A549 (cell line): Measurements from ENCODE around the gene PPP2R5C. TPM values are rescaled to one million over a fixed set of nuclear protein-coding genes. Genes with fewer than 3 reads are reported as not detected.

Source experiments
- ATAC-seq, 2 experiments: fragments of 200-7000 bp in 1 of 2; fragments of >200 bp in 1 of 2; cut with Nextera tagmentation in 1 of 2; cut with Tn5 transposase in 1 of 2; 3 replicates each; pipeline versions ENCODE4 v1.8.0 to v1.9.1; 2018 to 2020; ENCODE audit warnings: mild to moderate bottlenecking in 1 of 2, moderate library complexity in 1 of 2
- CTCF ChIA-PET: fragments of 300-600 bp; sonication (Branson Sonifier 250); formaldehyde crosslinking; extraction: SDS; loops from one replicate; lab custom pipeline; 2021; ENCODE audit warnings: antibody characterized with exemption, inconsistent platforms; lab: Yijun Ruan, JAX
- POLR2A ChIA-PET: fragments of 350-600 bp; formaldehyde crosslinking; extraction: SDS; loops from one replicate; lab custom pipeline; 2021; ENCODE audit warnings: antibody characterized with exemption, inconsistent platforms; lab: Yijun Ruan, JAX
- DNase-seq, 2 experiments: peaks; one replicate each; pipeline versions ENCODE4 v3.0.0 to v3.0.0-alpha.2; 2011 to 2016; ENCODE audit warnings: low read depth in 1 of 2, low spot score in 1 of 2
- FAIRE-seq: peaks from 2 replicates; lab custom pipeline; 2011; peaks lifted over from hg19 to GRCh38; lab: Jason Lieb, UNC
- H3K27ac ChIP-seq, 2 experiments: fragments of >200 bp; sonication (Bioruptor Twin); formaldehyde crosslinking; 3 replicates each; pipeline ENCODE4 v1.5.1; 2016 to 2017
- H3K4me1 ChIP-seq: fragments of >200 bp; sonication (Bioruptor Twin); formaldehyde crosslinking; 3 replicates; pipeline ENCODE4 v1.6.1; 2016
- H3K4me2 ChIP-seq: fragments of >200 bp; sonication (Bioruptor Twin); formaldehyde crosslinking; 3 replicates; pipeline ENCODE4 v1.6.1; 2016
- H3K4me3 ChIP-seq: fragments of >200 bp; sonication (Bioruptor Twin); formaldehyde crosslinking; 3 replicates; pipeline ENCODE4 v1.5.1; 2016
- H3K9me3 ChIP-seq: fragments of >200 bp; sonication (Bioruptor Twin); formaldehyde crosslinking; 3 replicates; pipeline ENCODE4 v1.6.1; 2016
- CBX2 ChIP-seq: fragments of 200-600 bp; sonication (generic); IDR thresholded peaks from 2 replicates; pipeline ENCODE4 v1.6.1; 2016; ENCODE audit warnings: low read depth, mild to moderate bottlenecking, borderline replicate concordance
- CHD2 ChIP-seq: fragments of 150-350 bp; IDR thresholded peaks from 2 replicates; pipeline ENCODE4 v1.6.1; 2014; ENCODE audit warnings: low read length; ENCODE audit not compliant: partially characterized antibody
- CHD4 ChIP-seq: fragments of 200-600 bp; sonication (generic); IDR thresholded peaks from 2 replicates; pipeline ENCODE4 v1.6.1; 2016; ENCODE audit warnings: antibody characterized with exemption, mild to moderate bottlenecking, borderline replicate concordance
- EHMT2 ChIP-seq: fragments of 200-600 bp; sonication (generic); IDR thresholded peaks from 2 replicates; pipeline ENCODE4 v1.6.1; 2016; ENCODE audit warnings: antibody characterized with exemption, low read depth, mild to moderate bottlenecking, moderate library complexity
- ESRRA ChIP-seq: fragments of 150-350 bp; IDR thresholded peaks from 2 replicates; pipeline ENCODE4 v1.6.1; 2014; ENCODE audit warnings: mild to moderate bottlenecking, low read length, borderline replicate concordance
- FOSB ChIP-seq: fragments of 250-450 bp; sonication (Bioruptor Pico); IDR thresholded peaks from 2 replicates; pipeline ENCODE4 v1.5.0; 2020; ENCODE audit warnings: mild to moderate bottlenecking, moderate library complexity
- GATA3 ChIP-seq: IDR thresholded peaks from 2 replicates; pipeline ENCODE4 v1.6.1; 2012; ENCODE audit warnings: borderline replicate concordance
- HOXA7 ChIP-seq: fragments of 250-450 bp; sonication (Bioruptor Pico); IDR thresholded peaks from 2 replicates; pipeline ENCODE4 v1.5.0; 2020; ENCODE audit warnings: mild to moderate bottlenecking, moderate library complexity
- HOXB5 ChIP-seq: fragments of 250-450 bp; sonication (Bioruptor Pico); IDR thresholded peaks from 2 replicates; pipeline ENCODE4 v1.5.0; 2020; ENCODE audit warnings: mild to moderate bottlenecking, moderate library complexity
- KDM1A ChIP-seq: fragments of 200-600 bp; sonication (generic); IDR thresholded peaks from 2 replicates; pipeline ENCODE4 v1.6.1; 2016; ENCODE audit warnings: low read depth, mild to moderate bottlenecking
- NFE2L2 ChIP-seq: fragments of 150-350 bp; conservative IDR thresholded peaks from 2 replicates; pipeline ENCODE4 v1.6.1; 2014; ENCODE audit warnings: low read length
- POLR2A ChIP-seq: IDR thresholded peaks from 2 replicates; pipeline ENCODE4 v1.6.1; 2012; ENCODE audit warnings: mild to moderate bottlenecking, low read length
- RAD21 ChIP-seq, 2 experiments: fragments of >200 bp in 1 of 2; sonication (Bioruptor Twin) in 1 of 2; formaldehyde crosslinking in 1 of 2; IDR thresholded peaks in 1 of 2; conservative IDR thresholded peaks in 1 of 2; 2 replicates in 1 of 2; 3 replicates in 1 of 2; pipeline ENCODE4 v1.6.1; 2012 to 2018; ENCODE audit warnings: inconsistent platforms in 1 of 2
- RCOR1 ChIP-seq: fragments of 150-350 bp; IDR thresholded peaks from 2 replicates; pipeline ENCODE4 v1.6.1; 2014; ENCODE audit warnings: antibody characterized with exemption, low read length, low read depth
- SMC3 ChIP-seq: fragments of >200 bp; sonication (Bioruptor Twin); formaldehyde crosslinking; IDR thresholded peaks from 3 replicates; pipeline ENCODE4 v1.6.1; 2018; ENCODE audit warnings: inconsistent platforms
- SREBF2 ChIP-seq: fragments of 450-650 bp; IDR thresholded peaks from 2 replicates; pipeline ENCODE4 v1.6.1; 2014; ENCODE audit warnings: mild to moderate bottlenecking, moderate library complexity
- ZC3H11A ChIP-seq: fragments of 450-650 bp; IDR thresholded peaks from 2 replicates; pipeline ENCODE4 v1.6.1; 2014; ENCODE audit warnings: antibody characterized with exemption, mild to moderate bottlenecking
- ZNF302 ChIP-seq: fragments of 250-450 bp; sonication (Bioruptor Pico); IDR thresholded peaks from 2 replicates; pipeline ENCODE4 v1.9.0; 2021; ENCODE audit warnings: inconsistent platforms, mild to moderate bottlenecking, moderate library complexity
- ZSCAN20 ChIP-seq: fragments of 250-450 bp; sonication (Bioruptor Pico); IDR thresholded peaks from 2 replicates; pipeline ENCODE4 v1.8.0; 2022; ENCODE audit warnings: mild to moderate bottlenecking, moderate library complexity
- WGBS: methylation state at CpG from one replicate; pipeline ENCODE4 v1.1.6; 2017; ENCODE audit errors: missing lambda C conversion rate; 5-methylcytosine and 5-hydroxymethylcytosine counted together
- polyA plus RNA-seq, 4 experiments: library from polyadenylated mRNA; depleted of rRNA in 3 of 4; stranded (reverse); fragments of >200 nt; fragmentation: RNase III in 1 of 4; extraction: RNeasy Plus Mini Kit Qiagen cat#74134 plus additional on column Dnase treatment in 1 of 4; gene quantifications; 2 replicates in 3 of 4; 3 replicates in 1 of 4; pipeline ENCODE4 v1.2.3, GENCODE V29; 2011 to 2017
- TF ChIP-seq, protein P1 (sequence below): fragments of >200 bp; sonication (Bioruptor Twin); formaldehyde crosslinking; IDR thresholded peaks from 3 replicates; pipeline ENCODE4 v1.6.1; 2016
- TF ChIP-seq, protein P2 (sequence below): fragments of >200 bp; sonication (Bioruptor Twin); formaldehyde crosslinking; IDR thresholded peaks from 3 replicates; pipeline ENCODE4 v1.5.1; 2016
- TF ChIP-seq, protein P3 (sequence below): fragments of 450-650 bp; IDR thresholded peaks from 2 replicates; pipeline ENCODE4 v1.6.1; 2014; ENCODE audit warnings: antibody characterized with exemption
- TF ChIP-seq, protein P4 (sequence below): fragments of 250-450 bp; sonication (Bioruptor Pico); IDR thresholded peaks from 2 replicates; pipeline ENCODE4 v1.5.0; 2021; ENCODE audit warnings: mild to moderate bottlenecking, moderate library complexity, borderline replicate concordance
- TF ChIP-seq, protein P5 (sequence below): IDR thresholded peaks from 2 replicates; pipeline ENCODE4 v1.6.1; 2012; ENCODE audit warnings: low read depth, borderline replicate concordance

Gene PPP2R5C
- polyA plus RNA-seq, 2 of the 4 experiments (the other 2 are of a cell fraction) = 74.8 to 150 TPM

DNA sequence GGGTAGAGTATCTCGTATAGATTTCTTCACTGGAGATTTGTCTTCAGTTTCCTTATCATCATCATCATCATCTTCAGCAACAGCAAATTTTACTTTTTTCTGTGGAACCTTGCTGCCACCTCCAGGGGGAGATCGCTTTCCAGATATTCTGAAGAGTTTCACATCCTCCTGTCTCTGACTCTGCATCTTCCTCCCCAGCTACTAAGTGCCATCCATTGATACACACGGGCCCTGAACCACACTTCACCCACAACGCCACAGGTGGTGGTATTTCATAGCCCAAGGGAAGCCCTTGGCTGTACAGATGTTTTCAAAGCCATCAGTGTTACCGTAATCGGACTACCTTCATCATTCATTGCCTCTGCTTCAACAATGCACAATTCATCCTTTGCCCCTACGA lies 82.2 kb downstream of the PPP2R5C start:
- Histone ChIP-seq H3K9me3 (no peaks in the 10 kb centered on the region), H3K4me1 (no peaks in the 10 kb centered on the region), H3K4me3 (no peak overlapping the region), H3K4me2 (no peak overlapping the region), H3K27ac (no peak overlapping the region)
- DNase-seq (peak in 1 of 2 experiments; percentile 24), FAIRE-seq (no peak), ATAC-seq (peak in 1 of 2 experiments; percentile 48; a peak in 2 of 6 replicates)
- TF ChIP-seq HOXB5 (CRISPR knock-in tag) (no peak), CHD2 (no peak), ZSCAN20 (no peak), ZNF302 (CRISPR knock-in tag) (no peak), SMC3 (peak; percentile 31; the same call in 1 of the 3 replicates), HOXA7 (no peak), RAD21 (conservative IDR thresholded peaks at IDR 0.05 in 1 of 2, IDR thresholded peaks at IDR 0.05 in 1 of 2) (peak; percentile 41 to 49; a peak in 3 of 5 replicates), RCOR1 (no peak), NFE2L2 (no peak), CHD4 (no peak), SREBF2 (no peak), POLR2A (no peak), CBX2 (no peak), FOSB (CRISPR knock-in tag) (no peak), EHMT2 (no peak), KDM1A (no peak), ESRRA (no peak), GATA3 (peak; percentile 32; the same call in 1 of the 2 replicates), ZC3H11A (no peak)
- TF ChIP-seq, protein P1, sequence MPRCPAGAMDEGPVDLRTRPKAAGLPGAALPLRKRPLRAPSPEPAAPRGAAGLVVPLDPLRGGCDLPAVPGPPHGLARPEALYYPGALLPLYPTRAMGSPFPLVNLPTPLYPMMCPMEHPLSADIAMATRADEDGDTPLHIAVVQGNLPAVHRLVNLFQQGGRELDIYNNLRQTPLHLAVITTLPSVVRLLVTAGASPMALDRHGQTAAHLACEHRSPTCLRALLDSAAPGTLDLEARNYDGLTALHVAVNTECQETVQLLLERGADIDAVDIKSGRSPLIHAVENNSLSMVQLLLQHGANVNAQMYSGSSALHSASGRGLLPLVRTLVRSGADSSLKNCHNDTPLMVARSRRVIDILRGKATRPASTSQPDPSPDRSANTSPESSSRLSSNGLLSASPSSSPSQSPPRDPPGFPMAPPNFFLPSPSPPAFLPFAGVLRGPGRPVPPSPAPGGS = no peak
- TF ChIP-seq, protein P2, sequence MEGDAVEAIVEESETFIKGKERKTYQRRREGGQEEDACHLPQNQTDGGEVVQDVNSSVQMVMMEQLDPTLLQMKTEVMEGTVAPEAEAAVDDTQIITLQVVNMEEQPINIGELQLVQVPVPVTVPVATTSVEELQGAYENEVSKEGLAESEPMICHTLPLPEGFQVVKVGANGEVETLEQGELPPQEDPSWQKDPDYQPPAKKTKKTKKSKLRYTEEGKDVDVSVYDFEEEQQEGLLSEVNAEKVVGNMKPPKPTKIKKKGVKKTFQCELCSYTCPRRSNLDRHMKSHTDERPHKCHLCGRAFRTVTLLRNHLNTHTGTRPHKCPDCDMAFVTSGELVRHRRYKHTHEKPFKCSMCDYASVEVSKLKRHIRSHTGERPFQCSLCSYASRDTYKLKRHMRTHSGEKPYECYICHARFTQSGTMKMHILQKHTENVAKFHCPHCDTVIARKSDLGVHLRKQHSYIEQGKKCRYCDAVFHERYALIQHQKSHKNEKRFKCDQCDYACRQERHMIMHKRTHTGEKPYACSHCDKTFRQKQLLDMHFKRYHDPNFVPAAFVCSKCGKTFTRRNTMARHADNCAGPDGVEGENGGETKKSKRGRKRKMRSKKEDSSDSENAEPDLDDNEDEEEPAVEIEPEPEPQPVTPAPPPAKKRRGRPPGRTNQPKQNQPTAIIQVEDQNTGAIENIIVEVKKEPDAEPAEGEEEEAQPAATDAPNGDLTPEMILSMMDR = peak; percentile 29; the same call in 2 of the 3 replicates
- TF ChIP-seq, protein P3, sequence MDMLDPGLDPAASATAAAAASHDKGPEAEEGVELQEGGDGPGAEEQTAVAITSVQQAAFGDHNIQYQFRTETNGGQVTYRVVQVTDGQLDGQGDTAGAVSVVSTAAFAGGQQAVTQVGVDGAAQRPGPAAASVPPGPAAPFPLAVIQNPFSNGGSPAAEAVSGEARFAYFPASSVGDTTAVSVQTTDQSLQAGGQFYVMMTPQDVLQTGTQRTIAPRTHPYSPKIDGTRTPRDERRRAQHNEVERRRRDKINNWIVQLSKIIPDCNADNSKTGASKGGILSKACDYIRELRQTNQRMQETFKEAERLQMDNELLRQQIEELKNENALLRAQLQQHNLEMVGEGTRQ = no peak
- TF ChIP-seq, protein P4, sequence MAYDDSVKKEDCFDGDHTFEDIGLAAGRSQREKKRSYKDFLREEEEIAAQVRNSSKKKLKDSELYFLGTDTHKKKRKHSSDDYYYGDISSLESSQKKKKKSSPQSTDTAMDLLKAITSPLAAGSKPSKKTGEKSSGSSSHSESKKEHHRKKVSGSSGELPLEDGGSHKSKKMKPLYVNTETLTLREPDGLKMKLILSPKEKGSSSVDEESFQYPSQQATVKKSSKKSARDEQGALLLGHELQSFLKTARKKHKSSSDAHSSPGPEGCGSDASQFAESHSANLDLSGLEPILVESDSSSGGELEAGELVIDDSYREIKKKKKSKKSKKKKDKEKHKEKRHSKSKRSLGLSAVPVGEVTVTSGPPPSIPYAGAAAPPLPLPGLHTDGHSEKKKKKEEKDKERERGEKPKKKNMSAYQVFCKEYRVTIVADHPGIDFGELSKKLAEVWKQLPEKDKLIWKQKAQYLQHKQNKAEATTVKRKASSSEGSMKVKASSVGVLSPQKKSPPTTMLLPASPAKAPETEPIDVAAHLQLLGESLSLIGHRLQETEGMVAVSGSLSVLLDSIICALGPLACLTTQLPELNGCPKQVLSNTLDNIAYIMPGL (CRISPR knock-in tag) = no peak
- WGBS = 76% methylated on average over 7 of the region's 7 CpGs
- ChIA-PET POLR2A (no interaction called here), CTCF (interaction anchor here (0.7 to 3.5 kb wide), 4 partner anchors 19 to 365 kb away, joined by 3 to 17 read pairs (median 4); no protein-coding TSS in a partner anchor)

DNA sequence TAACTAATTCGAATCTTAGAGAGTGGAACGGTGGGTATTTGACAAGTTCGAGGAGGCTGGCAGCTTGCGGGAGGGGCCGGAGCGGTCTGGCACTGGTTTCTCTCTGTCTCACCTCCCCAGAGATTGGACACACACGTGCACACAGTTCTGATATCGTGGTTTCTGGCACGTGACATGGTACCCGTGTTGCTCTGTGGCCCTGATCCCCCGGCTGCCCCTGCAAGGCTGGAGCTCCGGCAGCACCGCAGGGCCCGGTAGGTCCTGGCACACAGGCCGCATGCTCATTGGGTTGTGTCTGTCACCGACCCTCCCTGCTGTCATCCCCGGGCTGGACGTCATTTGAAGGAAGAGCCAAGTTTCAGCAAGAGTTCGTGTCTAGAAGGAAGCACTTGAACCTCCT lies 82.7 kb downstream of the PPP2R5C start:
- ChIA-PET POLR2A (no interaction called here), CTCF (interaction anchor here (0.7 to 3.5 kb wide), 4 partner anchors 20 to 365 kb away, joined by 3 to 17 read pairs (median 4); no protein-coding TSS in a partner anchor)
- no peak for ATAC-seq

More for the DNA sequence above, 82.7 kb downstream of the PPP2R5C start:
- DNase-seq (no peak), FAIRE-seq (no peak)
- Histone ChIP-seq H3K9me3 (no peaks in the 10 kb centered on the region), H3K4me3 (no peak overlapping the region), H3K4me2 (no peak overlapping the region), H3K4me1 (no peaks in the 10 kb centered on the region), H3K27ac (no peak overlapping the region)
- 88% methylated on average over 15 of the region's 19 CpGs for WGBS
- TF ChIP-seq, protein P5, sequence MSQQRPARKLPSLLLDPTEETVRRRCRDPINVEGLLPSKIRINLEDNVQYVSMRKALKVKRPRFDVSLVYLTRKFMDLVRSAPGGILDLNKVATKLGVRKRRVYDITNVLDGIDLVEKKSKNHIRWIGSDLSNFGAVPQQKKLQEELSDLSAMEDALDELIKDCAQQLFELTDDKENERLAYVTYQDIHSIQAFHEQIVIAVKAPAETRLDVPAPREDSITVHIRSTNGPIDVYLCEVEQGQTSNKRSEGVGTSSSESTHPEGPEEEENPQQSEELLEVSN = no peak
